Thyroid gland (tissue), 4 donors: ENCODE results near the gene TASP1.

Source experiments
- POLR2A ChIP-seq, 2 donors: fragments of 450-650 bp; IDR thresholded peaks; one replicate each; pipeline ENCODE4 v1.6.1; 2017; ENCODE audit warnings: antibody characterized with exemption in 2 of 2, mild to moderate bottlenecking in 2 of 2, moderate library complexity in 1 of 2
- TF ChIP-seq, protein P1 (sequence below), 6 experiments: fragments of 200-600 bp in 3 of 6; fragments of 450-650 bp in 3 of 6; sonication (generic) in 3 of 6; IDR thresholded peaks; one replicate each; pipeline ENCODE4 v1.5.1; 2016 to 2019; ENCODE audit warnings: antibody characterized with exemption in 6 of 6, mild to moderate bottlenecking in 2 of 6, inconsistent platforms in 1 of 6, moderate library complexity in 1 of 6

DNA sequence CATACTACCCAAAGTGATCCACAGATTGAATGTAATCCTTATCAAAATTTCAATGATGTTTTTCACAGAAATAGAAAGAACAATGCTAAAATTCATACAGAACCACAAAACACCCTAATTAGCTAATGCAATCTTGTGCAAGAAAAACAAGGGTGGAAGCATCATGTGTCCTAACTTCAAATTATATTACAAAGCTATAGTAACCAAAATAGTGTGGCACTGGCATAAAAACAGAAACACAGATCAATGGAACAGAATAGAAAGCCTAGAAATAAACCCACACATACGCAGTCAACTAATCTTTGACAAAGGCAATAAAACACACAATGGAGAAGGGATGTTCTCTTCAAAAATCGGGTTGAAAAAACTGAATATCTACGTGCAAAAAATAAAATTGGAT is 131.1 kb downstream of the TASP1 start:
- TF ChIP-seq, protein P1, sequence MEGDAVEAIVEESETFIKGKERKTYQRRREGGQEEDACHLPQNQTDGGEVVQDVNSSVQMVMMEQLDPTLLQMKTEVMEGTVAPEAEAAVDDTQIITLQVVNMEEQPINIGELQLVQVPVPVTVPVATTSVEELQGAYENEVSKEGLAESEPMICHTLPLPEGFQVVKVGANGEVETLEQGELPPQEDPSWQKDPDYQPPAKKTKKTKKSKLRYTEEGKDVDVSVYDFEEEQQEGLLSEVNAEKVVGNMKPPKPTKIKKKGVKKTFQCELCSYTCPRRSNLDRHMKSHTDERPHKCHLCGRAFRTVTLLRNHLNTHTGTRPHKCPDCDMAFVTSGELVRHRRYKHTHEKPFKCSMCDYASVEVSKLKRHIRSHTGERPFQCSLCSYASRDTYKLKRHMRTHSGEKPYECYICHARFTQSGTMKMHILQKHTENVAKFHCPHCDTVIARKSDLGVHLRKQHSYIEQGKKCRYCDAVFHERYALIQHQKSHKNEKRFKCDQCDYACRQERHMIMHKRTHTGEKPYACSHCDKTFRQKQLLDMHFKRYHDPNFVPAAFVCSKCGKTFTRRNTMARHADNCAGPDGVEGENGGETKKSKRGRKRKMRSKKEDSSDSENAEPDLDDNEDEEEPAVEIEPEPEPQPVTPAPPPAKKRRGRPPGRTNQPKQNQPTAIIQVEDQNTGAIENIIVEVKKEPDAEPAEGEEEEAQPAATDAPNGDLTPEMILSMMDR (IDR thresholded peaks at IDR 0.05), result no peak
- no peak for TF ChIP-seq POLR2A (IDR thresholded peaks at IDR 0.05)
